Measurements from ENCODE around the gene ANGPTL5.
"Not testable (repeated sequence)": the region's sequence is repeated elsewhere in the genome, so short reads cannot be mapped to it uniquely, and the experiment has no call there.

The ANGPTL5 gene

GRCh38 chr11:101862391-101863233 lies 53.7 kb downstream of the ANGPTL5 start:
- Histone ChIP-seq H3K27ac (ENCODE audit: low read depth, low read length) (peak overlapping the region; percentile 73), H3K4me1 (ENCODE audit: control insufficient read depth, insufficient read depth, low read length, unreplicated experiment) (peaks cover 34% of the 10 kb centered on the region), H3K4me3 (ENCODE audit: low read depth, low read length) (peak overlapping the region; percentile 22; the same call in 1 of the 2 replicates), H2AFZ (ENCODE audit: low read length, unreplicated experiment) (peak overlapping the region; percentile 58), H3K79me2 (ENCODE audit: control insufficient read depth, insufficient read depth, low read length, unreplicated experiment) (no peaks in the 10 kb centered on the region), H3K36me3 (ENCODE audit: insufficient read depth, low read length) (no peaks in the 10 kb centered on the region), H3K27me3 (ENCODE audit: insufficient read depth, low read length) (no peaks in the 10 kb centered on the region)

- Histone ChIP-seq H3K4me3 (ENCODE audit: low read depth, low read length) (no peak overlapping the region), H3K79me2 (ENCODE audit: control insufficient read depth, insufficient read depth, low read length, unreplicated experiment) (no peaks in the 10 kb centered on the region), H3K4me1 (ENCODE audit: control insufficient read depth, insufficient read depth, low read length, unreplicated experiment) (peaks cover 18% of the 10 kb centered on the region), H3K27me3 (ENCODE audit: insufficient read depth, low read length) (no peaks in the 10 kb centered on the region), H3K36me3 (ENCODE audit: insufficient read depth, low read length) (no peaks in the 10 kb centered on the region), H3K27ac (ENCODE audit: low read depth, low read length) (no peak overlapping the region), H2AFZ (ENCODE audit: low read length, unreplicated experiment) (peak overlapping the region; percentile 59)
Measured at GRCh38 chr11:101860696-101861427, 55.5 kb downstream of the ANGPTL5 start.

- not testable (repeated sequence) for H3K36me3 ChIP-seq (ENCODE audit: insufficient read depth, low read length); H3K27me3 ChIP-seq (ENCODE audit: insufficient read depth, low read length); H3K4me1 ChIP-seq (ENCODE audit: control insufficient read depth, insufficient read depth, low read length, unreplicated experiment); H3K27ac ChIP-seq (ENCODE audit: low read depth, low read length); H3K79me2 ChIP-seq (ENCODE audit: control insufficient read depth, insufficient read depth, low read length, unreplicated experiment); H2AFZ ChIP-seq (ENCODE audit: low read length, unreplicated experiment); H3K4me3 ChIP-seq (ENCODE audit: low read depth, low read length)
Measured at GRCh38 chr11:101852260-101852659, 64.1 kb downstream of the ANGPTL5 start.

- H3K27ac ChIP-seq (ENCODE audit: low read depth, low read length), result no peak overlapping the region
- H3K79me2 ChIP-seq (ENCODE audit: control insufficient read depth, insufficient read depth, low read length, unreplicated experiment), result no peaks in the 10 kb centered on the region
- H3K4me3 ChIP-seq (ENCODE audit: low read depth, low read length), result no peak overlapping the region
- no peak overlapping the region for H2AFZ ChIP-seq (ENCODE audit: low read length, unreplicated experiment)
- no peaks in the 10 kb centered on the region for H3K36me3 ChIP-seq (ENCODE audit: insufficient read depth, low read length)
- no peaks in the 10 kb centered on the region for H3K4me1 ChIP-seq (ENCODE audit: control insufficient read depth, insufficient read depth, low read length, unreplicated experiment)
- no peaks in the 10 kb centered on the region for H3K27me3 ChIP-seq (ENCODE audit: insufficient read depth, low read length)
Measured at GRCh38 chr11:101848262-101848661, 68.1 kb downstream of the ANGPTL5 start.

GRCh38 chr11:101844608-101845007 lies 71.7 kb downstream of the ANGPTL5 start:
- Histone ChIP-seq H3K27ac (ENCODE audit: low read depth, low read length) (no peak overlapping the region), H3K36me3 (ENCODE audit: insufficient read depth, low read length) (no peaks in the 10 kb centered on the region), H2AFZ (ENCODE audit: low read length, unreplicated experiment) (no peak overlapping the region), H3K4me3 (ENCODE audit: low read depth, low read length) (no peak overlapping the region), H3K4me1 (ENCODE audit: control insufficient read depth, insufficient read depth, low read length, unreplicated experiment) (no peaks in the 10 kb centered on the region), H3K27me3 (ENCODE audit: insufficient read depth, low read length) (no peaks in the 10 kb centered on the region), H3K79me2 (ENCODE audit: control insufficient read depth, insufficient read depth, low read length, unreplicated experiment) (no peaks in the 10 kb centered on the region)

- no peak overlapping the region for H2AFZ ChIP-seq (ENCODE audit: low read length, unreplicated experiment)
- no peak overlapping the region for H3K27ac ChIP-seq (ENCODE audit: low read depth, low read length)
- H3K36me3 ChIP-seq (ENCODE audit: insufficient read depth, low read length), result no peaks in the 10 kb centered on the region
- no peaks in the 10 kb centered on the region for H3K4me1 ChIP-seq (ENCODE audit: control insufficient read depth, insufficient read depth, low read length, unreplicated experiment)
- H3K4me3 ChIP-seq (ENCODE audit: low read depth, low read length), result no peak overlapping the region
- H3K27me3 ChIP-seq (ENCODE audit: insufficient read depth, low read length), result no peaks in the 10 kb centered on the region
- no peaks in the 10 kb centered on the region for H3K79me2 ChIP-seq (ENCODE audit: control insufficient read depth, insufficient read depth, low read length, unreplicated experiment)
Measured at GRCh38 chr11:101840704-101841103, 75.6 kb downstream of the ANGPTL5 start.
